GM23248 (cell line): ENCODE measurements around the gene MSH5. TPM values are rescaled to one million over a fixed set of nuclear protein-coding genes. Genes with fewer than 3 reads are reported as not detected.
"Not testable (repeated sequence)": the region's sequence is repeated elsewhere in the genome, so short reads cannot be mapped to it uniquely, and the experiment has no call there.

Experiments used
- DNase-seq: peaks from one replicate; pipeline ENCODE4 v3.0.0-alpha.2; 2015
- H2AFZ ChIP-seq: fragments of 200-600 bp; sonication (generic); 2 replicates; pipeline ENCODE4 v1.6.1; 2016; ENCODE audit warnings: antibody characterized with exemption
- H3F3A ChIP-seq: fragments of 200-600 bp; sonication (generic); 2 replicates; pipeline ENCODE4 v1.6.1; 2016; ENCODE audit warnings: mild to moderate bottlenecking, antibody characterized with exemption, mixed run types; ENCODE audit not compliant: insufficient read depth
- H3K27ac ChIP-seq: fragments of 200-600 bp; sonication (generic); 2 replicates; pipeline ENCODE4 v1.5.1; 2016; ENCODE audit warnings: mild to moderate bottlenecking
- H3K27me3 ChIP-seq: fragments of 200-600 bp; sonication (generic); replicated peaks from 2 replicates; pipeline ENCODE4 v1.6.1; 2016; ENCODE audit warnings: mild to moderate bottlenecking; ENCODE audit not compliant: insufficient read depth
- H3K36me3 ChIP-seq: fragments of 200-600 bp; sonication (generic); 2 replicates; pipeline ENCODE4 v1.6.1; 2016; ENCODE audit warnings: low read depth, mild to moderate bottlenecking
- H3K4me1 ChIP-seq: fragments of 200-600 bp; sonication (generic); 2 replicates; pipeline ENCODE4 v1.6.1; 2016; ENCODE audit warnings: mild to moderate bottlenecking; ENCODE audit not compliant: insufficient read depth
- H3K4me2 ChIP-seq: fragments of 200-600 bp; sonication (generic); one replicate; pipeline ENCODE4 v1.6.1; 2016; ENCODE audit warnings: mild to moderate bottlenecking; ENCODE audit not compliant: unreplicated experiment
- H3K4me3 ChIP-seq: fragments of 200-600 bp; sonication (generic); 2 replicates; pipeline ENCODE4 v1.5.1; 2016; ENCODE audit warnings: mild to moderate bottlenecking
- H3K79me2 ChIP-seq: fragments of 200-600 bp; sonication (generic); 2 replicates; pipeline ENCODE4 v1.6.1; 2016; ENCODE audit warnings: mild to moderate bottlenecking; ENCODE audit not compliant: insufficient read depth
- H3K9ac ChIP-seq: fragments of 200-600 bp; sonication (generic); 2 replicates; pipeline ENCODE4 v1.6.1; 2016; ENCODE audit warnings: mild to moderate bottlenecking
- H3K9me2 ChIP-seq: fragments of 200-600 bp; sonication (generic); 2 replicates; pipeline ENCODE4 v1.6.1; 2016; ENCODE audit warnings: mixed run types, mild to moderate bottlenecking, moderate library complexity; ENCODE audit not compliant: insufficient read depth
- H3K9me3 ChIP-seq: fragments of 200-600 bp; sonication (generic); one replicate; pipeline ENCODE4 v1.6.1; 2017; ENCODE audit warnings: low read depth
- H4K20me1 ChIP-seq: fragments of 200-600 bp; sonication (generic); 2 replicates; pipeline ENCODE4 v1.6.0; 2016; ENCODE audit not compliant: insufficient read depth
- EZH2 ChIP-seq: fragments of 200-600 bp; sonication (generic); IDR thresholded peaks from 2 replicates; pipeline ENCODE4 v1.6.1; 2018; ENCODE audit warnings: antibody characterized with exemption, mild to moderate bottlenecking; ENCODE audit not compliant: insufficient read depth, poor library complexity, severe bottlenecking
- EZH2phosphoT487 ChIP-seq: fragments of 200-600 bp; sonication (generic); IDR thresholded peaks from 2 replicates; pipeline ENCODE4 v1.6.1; 2018; ENCODE audit warnings: antibody characterized with exemption, moderate library complexity, mild to moderate bottlenecking, low read depth; ENCODE audit not compliant: insufficient read depth
- WGBS, 2 experiments: methylation state at CpG; one replicate each; pipeline ENCODE4 v1.1.6; 2015 to 2017; ENCODE audit warnings: low lambda C conversion rate in 2 of 2, low coverage in 1 of 2; ENCODE audit errors: missing lambda C conversion rate in 2 of 2; 5-methylcytosine and 5-hydroxymethylcytosine counted together
- in situ Hi-C: fragments of 300-500 bp; cut with MboI; formaldehyde crosslinking; loops from 2 replicates; pipeline ENCODE4 v1.15.0; 2020
- polyA plus RNA-seq: library from polyadenylated mRNA; unstranded; fragments of >200 nt; fragmentation: Nextera tagmentation; extraction: Ambion mirVana; gene quantifications from 2 replicates; pipeline ENCODE4 v1.2.1, GENCODE V29; 2016
- total RNA-seq: library from RNA; depleted of rRNA; stranded (reverse); fragments of >200 nt; shearing (Covaris generic); gene quantifications from 2 replicates; pipeline ENCODE4 v1.2.3, GENCODE V29; 2014

The MSH5 gene
- total and polyA plus RNA-seq, 2 experiments from 2014 or later: 2.9 to 4.3 TPM

- 23 to 38% methylated on average over 3 of the region's 3 CpGs for WGBS, 2 experiments
- H3K36me3 ChIP-seq: no peaks in the 10 kb centered on the region
- H2AFZ ChIP-seq: no peak within 1 kb of the TSS
- TF ChIP-seq EZH2phosphoT487 (no peak), EZH2 (no peak)
- in situ Hi-C loops: no loop called here
- no peaks in the 10 kb centered on the region for H3K27me3 ChIP-seq
- no peaks in the 10 kb centered on the region for H3F3A ChIP-seq
- H3K9ac ChIP-seq: no peak within 1 kb of the TSS
- H3K9me3 ChIP-seq: no peaks in the 10 kb centered on the region
- no peaks in the 10 kb centered on the region for H4K20me1 ChIP-seq
- no peak within 1 kb of the TSS for H3K27ac ChIP-seq
- H3K4me3 ChIP-seq: no peak within 1 kb of the TSS
- no peak for DNase-seq
- H3K4me2 ChIP-seq: no peak within 1 kb of the TSS
- H3K4me1 ChIP-seq: peaks cover 6% of the 10 kb centered on the region
- H3K79me2 ChIP-seq: peaks cover 12% of the 10 kb centered on the region
- H3K9me2 ChIP-seq: no peaks in the 10 kb centered on the region
Observed at GRCh38 chr6:31706599-31706998, 33.2 kb upstream of the MSH5 start, which contains the start of gene LY6G6F. LY6G6F (plus strand) TSS chr6:31706866; CDS start chr6:31706907, 41 bp downstream.

GRCh38 chr6:31707701-31708100 is 32.1 kb upstream of the MSH5 start:
- Histone ChIP-seq H3K79me2 (peaks cover 1% of the 10 kb centered on the region), H3K9ac (no peak overlapping the region), H3K36me3 (no peaks in the 10 kb centered on the region), H3K27ac (no peak overlapping the region), H3K4me3 (no peak overlapping the region), H3K9me3 (no peaks in the 10 kb centered on the region), H3F3A (no peaks in the 10 kb centered on the region), H2AFZ (no peak overlapping the region), H3K9me2 (no peaks in the 10 kb centered on the region), H3K4me1 (no peaks in the 10 kb centered on the region), H3K4me2 (no peak overlapping the region), H4K20me1 (no peaks in the 10 kb centered on the region), H3K27me3 (no peaks in the 10 kb centered on the region)
- TF ChIP-seq EZH2 (no peak), EZH2phosphoT487 (no peak)
- 77 to 78% methylated on average over 10 of the region's 10 CpGs for WGBS, 2 experiments
- in situ Hi-C loops: no loop called here
- no peak for DNase-seq

GRCh38 chr6:31708224-31708623 is 31.6 kb upstream of the MSH5 start:
- in situ Hi-C loops: no loop called here
- DNase-seq: no peak
- Histone ChIP-seq H3K9me3 (no peaks in the 10 kb centered on the region), H3K27ac (no peak overlapping the region), H4K20me1 (no peaks in the 10 kb centered on the region), H2AFZ (no peak overlapping the region), H3F3A (no peaks in the 10 kb centered on the region), H3K27me3 (no peaks in the 10 kb centered on the region), H3K79me2 (no peaks in the 10 kb centered on the region), H3K4me3 (no peak overlapping the region), H3K4me2 (no peak overlapping the region), H3K9me2 (no peaks in the 10 kb centered on the region), H3K9ac (no peak overlapping the region), H3K36me3 (no peaks in the 10 kb centered on the region), H3K4me1 (no peaks in the 10 kb centered on the region)
- WGBS, 2 experiments: 75 to 82% methylated on average over 3 of the region's 3 CpGs
- no peak for TF ChIP-seq EZH2phosphoT487
- TF ChIP-seq EZH2: no peak

- H3K27me3 ChIP-seq, in situ Hi-C loops, H3K9ac ChIP-seq, H3K9me2 ChIP-seq, H3K27ac ChIP-seq, H3K4me2 ChIP-seq, H3K4me3 ChIP-seq, H2AFZ ChIP-seq, H3F3A ChIP-seq, H3K4me1 ChIP-seq, H3K9me3 ChIP-seq, H3K36me3 ChIP-seq, H4K20me1 ChIP-seq, H3K79me2 ChIP-seq, DNase-seq: not testable (repeated sequence)
- WGBS, 2 experiments: 76 to 82% methylated on average over 11 of the region's 11 CpGs
Observed at GRCh38 chr6:31709157-31709556, 30.6 kb upstream of the MSH5 start.
